ENCODE measurements around the gene PTPA. TPM values are rescaled to one million over a fixed set of nuclear protein-coding genes. Genes with fewer than 3 reads are reported as not detected.

PTPA gene
- total and polyA plus RNA-seq, 2 donors (not counting 1 experiment from before 2014, with no cell fraction given): 35.0 to 73.9 TPM

GRCh38 chr9:129139993-129140396 lies 28.8 kb downstream of the PTPA start:
- peaks cover 8% of the 10 kb centered on the region for H4K20me1 ChIP-seq (ENCODE audit: control insufficient read depth, insufficient read depth, low read length, poor library complexity, severe bottlenecking)
- intact Hi-C loops (cut with micrococcal nuclease): loop anchor here (1.0 to 2.0 kb wide), 11 partner anchors 29 to 749 kb away; partner anchors contain the start of genes ASB6, DOLPP1, IER5L and NTMT1
- Mint-ChIP-seq H3K9me3 (ENCODE audit: insufficient read depth) (no peaks in the 10 kb centered on the region), H3K27ac (peak overlapping the region; percentile 94), H3K4me3 (peak overlapping the region; percentile 90), H3K27me3 (no peaks in the 10 kb centered on the region), H3K4me1 (peaks cover 47% of the 10 kb centered on the region)
- H3K4me3 ChIP-seq (ENCODE audit: control extremely low read depth in 1 of 5, extremely low read depth in 1 of 5, insufficient read depth in 1 of 5, low read depth in 2 of 5, low read length in 4 of 5): peak overlapping the region; percentile 43 to 64 (median 57)
- ChIA-PET CTCF (interaction anchor here (0.5 to 18.9 kb wide), 30 partner anchors 9 to 988 kb away, joined by 3 to 382 read pairs (median 4); partner anchors contain the start of genes C9orf50, CRAT, IER5L and NTMT1), POLR2A (interaction anchor here (0.5 to 2.6 kb wide), 14 partner anchors 8 to 644 kb away, joined by 3 to 22 read pairs (median 6); partner anchors contain the start of genes CRAT, IER5L, NTMT1 and PTPA)
- peaks cover 43 to 50% of the 10 kb centered on the region in 2 donors for H3K4me1 ChIP-seq (ENCODE audit: control insufficient read depth in 2 of 2, insufficient read depth in 2 of 2, low read length in 2 of 2)
- no peaks in the 10 kb centered on the region for H3K9me3 ChIP-seq (ENCODE audit: control extremely low read depth in 1 of 3, control insufficient read depth in 2 of 3, insufficient read depth in 1 of 3, low read length in 2 of 3)
- WGBS (ENCODE audit: insufficient coverage): 0% methylated on average over 9 of the region's 11 CpGs
- peak overlapping the region; percentile 97 to 100 for H3K27ac ChIP-seq (ENCODE audit: low read length in 2 of 2)
- DNase-seq (peak; percentile 95), ATAC-seq (ENCODE audit: low read depth) (peak; percentile 83)
- peak overlapping the region; percentile 66 for H3K9ac ChIP-seq (ENCODE audit: low read length)
- TF ChIP-seq EZH2 (IDR thresholded peaks at IDR 0.05; ENCODE audit: borderline replicate concordance, insufficient read depth, low read depth, low read length, poor library complexity, severe bottlenecking): no peak
- no peak for TF ChIP-seq CTCF (IDR thresholded peaks at IDR 0.05)
- H3K36me3 ChIP-seq (replicated peaks in 1 of 2; ENCODE audit: control extremely low read depth in 1 of 2, control insufficient read depth in 1 of 2, extremely low read depth in 1 of 2, insufficient read depth in 2 of 2, low read length in 1 of 2): peaks cover 0 to 45% of the 10 kb centered on the region in 2 experiments
- peaks cover 29% of the 10 kb centered on the region for H3K79me2 ChIP-seq (ENCODE audit: control insufficient read depth, insufficient read depth, low read length)
- peak overlapping the region; percentile 79 for H2AFZ ChIP-seq (ENCODE audit: insufficient read depth, low read depth, low read length, poor library complexity, severe bottlenecking)
- H3K4me2 ChIP-seq (replicated peaks; ENCODE audit: low read depth, low read length, poor library complexity, severe bottlenecking): peak overlapping the region; percentile 94
- H3K27me3 ChIP-seq (replicated peaks in 1 of 4; ENCODE audit: control extremely low read depth in 1 of 4, control insufficient read depth in 3 of 4, insufficient read depth in 4 of 4, low read length in 3 of 4): no peaks in the 10 kb centered on the region
